ENCODE measurements around the gene GSK3A. TPM values are rescaled to one million over a fixed set of nuclear protein-coding genes. Genes with fewer than 3 reads are reported as not detected.

GSK3A gene
- total and polyA plus RNA-seq, 2 of the 4 experiments (the other 2 are of a cell fraction): 8.1 to 43.3 TPM

- Histone ChIP-seq H2BK5ac (ENCODE audit: low read depth, low read length, poor library complexity, severe bottlenecking) (no peak overlapping the region), H2BK15ac (ENCODE audit: low read depth, low read length) (no peak overlapping the region), H4K8ac (ENCODE audit: low read depth in 2 of 2, low read length in 2 of 2) (peak overlapping the region in 1 of 2 experiments; percentile 79; a peak in 1 of 4 replicates), H3K4ac (ENCODE audit: low read depth, low read length) (no peak overlapping the region), H3K4me1 (ENCODE audit: control insufficient read depth, insufficient read depth, low read length) (peaks cover 25% of the 10 kb centered on the region), H3K9ac (ENCODE audit: low read depth, low read length) (no peak overlapping the region), H2AK5ac (ENCODE audit: low read depth, low read length) (peak overlapping the region; percentile 84), H3K27ac (ENCODE audit: insufficient read depth, low read length) (no peak overlapping the region; the same call in 1 of the 2 replicates), H3K18ac (ENCODE audit: low read depth, low read length) (no peak overlapping the region), H2BK120ac (ENCODE audit: low read depth, low read length) (no peak overlapping the region), H3K79me1 (ENCODE audit: low read depth in 1 of 2, low read length in 2 of 2) (peaks cover 6 to 60% of the 10 kb centered on the region in 2 experiments; a peak in 3 of 4 replicates), H4K91ac (ENCODE audit: insufficient read depth, low read depth, low read length) (0 out of 2 replicates have a peak overlapping the region, but pooled peaks have one; percentile 18), H3K9me1 (ENCODE audit: insufficient read depth, low read length) (peaks cover 7% of the 10 kb centered on the region; the same call in 1 of the 2 replicates), H3K36me3 (ENCODE audit: control insufficient read depth, insufficient read depth, low read length) (peaks cover 15% of the 10 kb centered on the region), H3K23ac (ENCODE audit: low read depth, low read length) (peak overlapping the region; percentile 93), H3K9me3 (ENCODE audit: control insufficient read depth, insufficient read depth, low read length) (no peaks in the 10 kb centered on the region), H3K14ac (replicated peaks; ENCODE audit: low read depth, low read length) (no peak overlapping the region), H2AK9ac (replicated peaks; ENCODE audit: low read depth, low read length, poor library complexity) (peak overlapping the region; percentile 65), H3K27me3 (ENCODE audit: control insufficient read depth, insufficient read depth, low read length) (no peaks in the 10 kb centered on the region), H3K56ac (ENCODE audit: extremely low read depth, insufficient read depth, low read length) (no peak overlapping the region), H4K20me1 (ENCODE audit: insufficient read depth, low read length) (peaks cover 54% of the 10 kb centered on the region), H2BK20ac (ENCODE audit: low read depth, low read length) (no peak overlapping the region), H4K5ac (ENCODE audit: low read depth, low read length) (no peak overlapping the region), H2AFZ (replicated peaks; ENCODE audit: low read length, poor library complexity) (peak overlapping the region; percentile 43), H3K4me2 (ENCODE audit: low read depth, low read length) (no peak overlapping the region), H3K4me3 (ENCODE audit: insufficient read depth, low read depth, low read length) (no peak overlapping the region)
- POLR2A ChIA-PET (ENCODE audit: unreplicated experiment): no interaction called here
- ATAC-seq (ENCODE audit: low read depth): no peak
- dilution Hi-C loops (cut with HindIII; ENCODE audit: low sequenced_read_pairs, unreplicated experiment): no loop called here
- in situ Hi-C loops (cut with MboI; ENCODE audit: low sequenced_read_pairs): no loop called here
- no CpG with 5 or more reads among the region's 6 CpGs for WGBS, 2 experiments (ENCODE audit: extremely low coverage in 2 of 2, insufficient read length in 1 of 2)
- BruUV-seq (replicated peaks): no TSS peak
- no peak for DNase-seq
- CTCF ChIA-PET: interaction anchor here (1.2 kb wide), 1 partner anchor 30 kb away, joined by 3 read pairs; no protein-coding TSS in a partner anchor
- TF ChIP-seq CEBPB (IDR thresholded peaks at IDR 0.05; ENCODE audit: low read depth, low read length) (no peak), MAFK (IDR thresholded peaks at IDR 0.05; ENCODE audit: low read depth, low read length) (no peak), FOS (IDR thresholded peaks at IDR 0.05; ENCODE audit: low read depth, low read length) (no peak), RAD21 (IDR thresholded peaks at IDR 0.05; ENCODE audit: low read length) (no peak), RFX5 (IDR thresholded peaks at IDR 0.05; ENCODE audit: low read depth, low read length) (no peak), MAZ (IDR thresholded peaks at IDR 0.05; ENCODE audit: borderline replicate concordance, low read depth, low read length) (no peak), POLR2A (IDR thresholded peaks at IDR 0.05; ENCODE audit: low read depth, low read length) (no peak), NFE2L2 (IDR thresholded peaks at IDR 0.05; ENCODE audit: low read depth, low read length) (no peak), CHD1 (IDR thresholded peaks at IDR 0.05; ENCODE audit: low read depth, low read length) (no peak)
- intact Hi-C loops (cut with micrococcal nuclease): no loop called here
These were observed 7.4 kb upstream of the GSK3A start for GRCh38 chr19:42249769-42250168.

Data from IMR-90 (cell line).